DND-41 (cell line): ENCODE data around the gene PGBD2.
"Not testable (repeated sequence)": the region's sequence is repeated elsewhere in the genome, so short reads cannot be mapped to it uniquely, and the experiment has no call there.

Experiments
- EZH2 ChIP-seq: IDR thresholded peaks from 3 replicates; pipeline ENCODE4 v1.6.1; 2012; ENCODE audit warnings: borderline replicate concordance, low read depth, mild to moderate bottlenecking, moderate library complexity, low read length, inconsistent platforms; ENCODE audit not compliant: severe bottlenecking
- TF ChIP-seq, protein P1 (sequence below): IDR thresholded peaks from 2 replicates; pipeline ENCODE4 v1.5.1; 2012; ENCODE audit warnings: borderline replicate concordance, low read length, moderate library complexity, mild to moderate bottlenecking; ENCODE audit not compliant: poor library complexity, severe bottlenecking; ENCODE audit errors: extremely low read depth

DNA sequence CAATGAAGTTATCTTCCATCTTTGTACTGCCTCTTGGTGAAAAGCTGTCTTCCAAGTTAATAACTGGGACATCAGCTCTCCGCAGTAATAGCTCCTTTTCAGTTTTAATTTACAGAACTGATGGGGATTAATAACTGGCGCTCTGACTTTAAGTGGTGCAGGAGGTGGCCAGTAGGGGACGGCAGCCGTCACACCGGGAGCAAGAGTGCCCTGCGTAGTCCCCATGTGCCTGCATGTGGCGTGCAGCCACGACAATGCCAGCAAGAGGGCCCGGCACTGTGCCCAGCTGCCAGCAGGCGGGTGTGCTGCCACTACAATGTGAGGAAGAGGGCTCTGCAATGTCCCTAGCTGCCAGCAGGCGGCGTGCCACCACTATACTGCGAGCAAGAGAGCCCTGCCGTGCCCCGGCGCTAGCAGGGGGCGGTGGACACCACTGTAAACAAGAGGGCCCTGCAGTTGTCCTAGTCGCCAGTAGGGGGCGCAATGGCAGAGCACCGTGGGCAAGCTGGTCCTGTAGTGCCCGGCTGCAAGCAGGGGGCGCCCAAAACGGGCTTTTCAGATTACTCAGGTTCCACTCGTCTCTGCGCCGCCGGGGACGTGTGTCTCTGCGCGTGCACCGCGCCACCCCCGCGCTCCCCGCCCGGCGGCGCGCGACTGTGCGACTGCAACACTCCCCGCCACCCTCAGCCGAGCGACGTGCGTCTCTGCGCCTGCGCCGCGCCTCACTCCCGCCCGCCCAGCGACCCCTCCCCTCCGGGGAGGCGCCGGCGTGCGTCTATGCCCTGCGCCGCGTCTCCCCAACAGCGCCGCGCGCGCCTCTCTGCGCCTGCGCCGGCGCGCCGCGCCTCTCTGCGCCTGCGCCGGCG is 38.3 kb downstream of the PGBD2 start:
- TF ChIP-seq, protein P1, sequence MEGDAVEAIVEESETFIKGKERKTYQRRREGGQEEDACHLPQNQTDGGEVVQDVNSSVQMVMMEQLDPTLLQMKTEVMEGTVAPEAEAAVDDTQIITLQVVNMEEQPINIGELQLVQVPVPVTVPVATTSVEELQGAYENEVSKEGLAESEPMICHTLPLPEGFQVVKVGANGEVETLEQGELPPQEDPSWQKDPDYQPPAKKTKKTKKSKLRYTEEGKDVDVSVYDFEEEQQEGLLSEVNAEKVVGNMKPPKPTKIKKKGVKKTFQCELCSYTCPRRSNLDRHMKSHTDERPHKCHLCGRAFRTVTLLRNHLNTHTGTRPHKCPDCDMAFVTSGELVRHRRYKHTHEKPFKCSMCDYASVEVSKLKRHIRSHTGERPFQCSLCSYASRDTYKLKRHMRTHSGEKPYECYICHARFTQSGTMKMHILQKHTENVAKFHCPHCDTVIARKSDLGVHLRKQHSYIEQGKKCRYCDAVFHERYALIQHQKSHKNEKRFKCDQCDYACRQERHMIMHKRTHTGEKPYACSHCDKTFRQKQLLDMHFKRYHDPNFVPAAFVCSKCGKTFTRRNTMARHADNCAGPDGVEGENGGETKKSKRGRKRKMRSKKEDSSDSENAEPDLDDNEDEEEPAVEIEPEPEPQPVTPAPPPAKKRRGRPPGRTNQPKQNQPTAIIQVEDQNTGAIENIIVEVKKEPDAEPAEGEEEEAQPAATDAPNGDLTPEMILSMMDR: not testable (repeated sequence)
- TF ChIP-seq EZH2: not testable (repeated sequence)
